Stimulated activated CD4-positive, alpha-beta T cell treated with anti-CD3 and anti-CD28 coated beads, TNF-alpha, amount 100 ng/mL, for 1 hour (primary cell): ENCODE data around the gene EIF4E.

Experiments
- DNase-seq, 3 donors: peaks; one replicate each; pipeline ENCODE4 v3.0.0-alpha.2; 2020; ENCODE audit warnings: low read depth in 3 of 3, low spot score in 1 of 3

Gene EIF4E, protein sequence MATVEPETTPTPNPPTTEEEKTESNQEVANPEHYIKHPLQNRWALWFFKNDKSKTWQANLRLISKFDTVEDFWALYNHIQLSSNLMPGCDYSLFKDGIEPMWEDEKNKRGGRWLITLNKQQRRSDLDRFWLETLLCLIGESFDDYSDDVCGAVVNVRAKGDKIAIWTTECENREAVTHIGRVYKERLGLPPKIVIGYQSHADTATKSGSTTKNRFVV

DNA sequence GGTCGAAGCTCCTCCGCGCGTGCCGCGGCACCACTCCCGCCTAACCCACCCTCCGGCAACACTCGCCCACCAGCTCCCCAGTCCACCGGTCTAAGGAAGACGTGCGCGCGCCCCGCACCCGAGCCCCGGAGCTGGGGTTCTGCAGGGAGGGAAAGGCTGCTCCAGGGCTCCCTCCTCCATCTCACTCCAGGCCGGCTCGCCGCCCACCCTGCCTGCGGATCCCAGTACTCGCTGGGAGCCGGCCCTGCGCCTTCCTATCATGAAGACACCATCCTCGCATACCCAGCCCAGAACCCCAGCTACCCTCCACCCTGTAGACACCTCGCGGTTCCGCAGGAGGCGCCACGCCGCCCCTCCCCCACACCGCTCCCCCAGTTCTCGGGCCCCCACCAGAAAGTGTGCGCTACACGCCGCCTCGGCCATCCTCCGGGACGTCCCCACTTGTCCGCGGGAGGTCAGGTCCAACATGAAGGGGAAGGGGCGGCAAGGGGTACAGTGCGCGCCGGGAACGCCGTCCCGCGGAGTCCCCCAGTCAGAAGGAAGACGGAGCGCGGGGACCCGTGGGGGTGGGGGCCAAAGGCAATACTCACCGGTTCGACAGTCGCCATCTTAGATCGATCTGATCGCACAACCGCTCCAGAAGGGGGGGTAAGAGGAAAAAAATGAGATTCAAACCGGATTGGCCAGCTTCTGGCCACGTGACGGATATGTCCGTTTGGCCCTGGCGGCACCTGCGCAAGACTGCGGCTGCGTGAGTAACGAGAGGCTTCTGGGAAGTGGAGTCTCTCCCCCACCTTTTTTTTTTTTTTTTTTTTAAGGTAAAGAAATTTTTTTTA, at the start of gene EIF4E:
EIF4E (minus strand) TSS at position 629 of the 836 bp plus-strand sequence; CDS start at position 608, 21 bp downstream.
- DNase-seq: peak; percentile 82 to 94 (median 93)

GRCh38 chr4:98977557-98977956, 48.6 kb upstream of the EIF4E start:
- DNase-seq: no peak

DNA sequence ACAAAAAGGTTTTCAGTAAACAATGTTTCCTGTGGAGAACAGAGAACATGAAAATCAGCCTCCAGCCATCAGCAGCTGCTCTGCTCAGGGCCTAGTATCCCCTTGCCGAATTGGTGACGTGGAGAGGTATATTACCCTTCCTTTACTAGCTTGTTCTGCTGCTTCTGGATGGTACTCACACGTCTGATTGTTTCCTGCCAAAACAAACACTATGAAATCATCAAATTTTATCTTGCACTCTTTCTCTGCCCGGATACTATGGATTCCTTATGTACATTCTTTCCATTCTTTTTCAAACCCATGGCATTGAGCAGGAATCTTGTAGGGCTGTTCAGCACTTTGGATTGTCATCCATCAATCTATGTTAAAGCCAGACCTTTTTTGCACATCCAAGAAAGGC, 47.8 kb upstream of the EIF4E start:
- no peak for DNase-seq

DNA sequence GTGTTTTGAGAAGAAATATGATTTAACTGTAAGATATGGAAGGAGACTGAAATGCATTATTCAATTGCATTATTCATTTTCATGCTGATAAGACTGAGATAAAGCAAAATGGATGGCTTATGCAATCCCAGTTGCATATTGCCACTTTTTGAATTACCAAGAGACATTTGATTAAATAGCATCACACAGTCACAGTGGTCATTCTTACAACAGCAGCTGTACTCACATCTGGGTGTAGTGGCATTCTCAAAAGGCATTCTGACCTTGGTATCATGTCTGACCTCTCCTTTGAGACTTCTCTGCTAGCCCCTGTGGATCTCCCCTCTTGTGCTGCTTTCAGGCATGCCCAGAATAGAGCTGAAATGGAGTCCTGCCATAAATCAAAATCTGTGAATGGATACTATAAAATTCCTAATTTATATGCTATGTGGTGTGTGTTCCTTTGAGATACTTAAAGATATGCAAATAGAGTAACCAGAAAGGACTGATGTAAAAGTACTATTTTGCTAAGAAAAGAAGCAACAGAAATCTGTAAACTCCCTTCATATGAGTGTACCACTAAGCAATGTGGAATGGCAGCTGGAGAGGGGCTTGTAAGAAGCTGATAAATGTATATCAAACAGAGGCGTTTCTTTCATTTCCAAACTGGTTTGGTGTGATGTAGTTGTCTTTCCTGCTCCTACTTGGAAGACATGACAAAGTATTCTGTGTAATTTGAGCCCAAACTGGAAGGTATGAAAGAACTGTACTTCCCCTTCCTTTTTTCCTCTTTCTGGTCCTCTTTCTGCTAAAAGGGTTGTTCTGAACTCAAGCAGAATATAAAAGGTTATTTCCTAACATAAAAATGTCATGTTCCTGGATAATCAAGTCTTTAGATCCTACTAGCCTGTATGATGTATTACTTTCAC, 41.2 kb upstream of the EIF4E start:
- no peak for DNase-seq

DNA sequence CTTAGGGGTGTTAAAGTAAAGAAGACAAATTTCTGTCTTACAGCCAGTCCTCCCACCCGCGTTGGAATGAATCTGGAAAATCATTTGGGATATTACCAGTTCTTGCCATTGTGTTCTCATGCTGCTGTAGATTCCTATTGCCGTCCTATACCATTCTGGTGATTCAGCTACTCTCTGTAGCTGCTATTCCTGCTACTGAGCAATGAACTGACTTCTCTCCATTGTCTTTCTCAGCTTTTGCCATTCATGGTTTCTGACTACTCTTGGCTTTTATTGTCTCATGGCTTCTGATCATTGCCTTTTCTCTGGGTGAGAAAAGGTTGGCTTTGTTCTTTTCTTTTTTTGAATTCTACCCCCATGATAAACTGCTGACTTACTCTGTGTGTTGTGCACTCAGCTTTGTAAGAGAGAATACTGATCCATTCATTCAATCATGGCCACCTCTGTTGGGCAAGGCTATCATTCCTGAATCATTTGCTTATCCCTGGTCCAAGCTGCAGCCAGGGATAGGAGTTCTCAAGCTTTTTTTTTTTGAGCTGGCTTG, 38.9 kb upstream of the EIF4E start:
- no peak for DNase-seq

- no peak for DNase-seq
Observed at GRCh38 chr4:98966926-98967325, 38.0 kb upstream of the EIF4E start.

DNA sequence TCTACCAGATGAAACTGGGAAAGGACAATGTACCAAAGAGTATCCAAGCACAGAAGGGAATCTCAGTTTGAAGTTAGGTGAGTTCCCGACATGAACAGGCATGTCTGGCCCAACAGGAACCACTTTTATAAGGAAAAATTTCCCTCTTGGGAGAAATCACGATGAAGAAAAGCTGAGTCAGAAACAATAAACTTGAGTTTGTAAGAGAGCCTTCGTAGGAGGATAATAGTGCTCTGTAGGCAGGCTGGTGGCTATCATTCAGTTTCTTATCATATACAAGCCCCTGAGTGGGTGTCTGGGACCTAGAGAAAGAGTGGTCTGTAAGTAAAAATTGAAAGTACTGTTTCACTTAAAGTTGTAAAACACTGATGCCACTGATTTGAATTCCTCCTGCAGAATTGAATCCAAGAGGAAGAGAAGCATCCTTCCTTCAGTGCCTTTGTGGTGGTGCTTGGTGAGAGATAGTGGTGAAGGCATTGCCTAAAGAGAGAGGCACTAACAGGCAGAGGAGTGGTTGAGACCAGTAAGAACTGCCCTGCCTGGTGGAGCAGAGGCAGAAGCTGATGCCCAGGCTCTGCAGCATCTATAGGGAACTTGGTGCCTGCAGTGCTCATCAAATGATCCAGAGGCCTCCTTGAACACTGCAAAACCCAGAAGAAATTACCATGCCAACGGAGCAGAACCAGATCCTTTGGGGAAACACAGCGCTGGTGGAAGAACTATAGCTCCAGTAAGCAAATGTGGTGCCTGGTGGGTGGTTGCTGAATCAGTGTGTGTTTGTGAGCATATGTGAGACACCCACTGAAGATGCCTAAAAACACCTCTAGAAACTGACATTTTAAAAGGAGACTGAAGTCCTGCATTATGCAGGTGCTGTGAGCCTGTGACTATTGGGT, 34.9 kb upstream of the EIF4E start:
- DNase-seq: no peak

- DNase-seq: no peak
Observed at GRCh38 chr4:98961770-98962169, 32.8 kb upstream of the EIF4E start.

GRCh38 chr4:98959411-98959810, 30.5 kb upstream of the EIF4E start:
- no peak for DNase-seq

DNA sequence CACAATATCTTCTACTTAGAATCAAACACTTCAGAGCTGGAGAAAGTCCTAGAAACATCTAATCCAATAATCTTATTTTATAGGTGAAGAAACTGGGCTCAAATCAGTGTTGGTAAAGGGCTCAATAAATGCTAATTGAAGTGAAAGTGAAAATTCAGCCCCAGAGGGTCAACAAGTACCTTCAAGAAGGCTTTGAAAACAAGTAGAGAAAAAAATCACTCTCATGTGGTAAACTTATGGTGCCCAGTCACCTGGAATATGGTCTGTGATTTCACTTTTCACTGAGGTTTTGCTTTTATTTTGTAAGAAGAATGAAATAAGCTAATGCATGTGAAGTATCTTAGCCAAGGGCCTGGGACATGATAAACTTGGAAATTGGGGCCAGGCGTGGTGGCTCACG, 29.1 kb upstream of the EIF4E start:
- no peak for DNase-seq

- DNase-seq: no peak
Observed at GRCh38 chr4:98955229-98955628, 26.3 kb upstream of the EIF4E start.

- no peak for DNase-seq
Observed at GRCh38 chr4:98951710-98952109, 22.8 kb upstream of the EIF4E start.

- DNase-seq: no peak
Observed at GRCh38 chr4:98950925-98951324, 22.0 kb upstream of the EIF4E start.

DNA sequence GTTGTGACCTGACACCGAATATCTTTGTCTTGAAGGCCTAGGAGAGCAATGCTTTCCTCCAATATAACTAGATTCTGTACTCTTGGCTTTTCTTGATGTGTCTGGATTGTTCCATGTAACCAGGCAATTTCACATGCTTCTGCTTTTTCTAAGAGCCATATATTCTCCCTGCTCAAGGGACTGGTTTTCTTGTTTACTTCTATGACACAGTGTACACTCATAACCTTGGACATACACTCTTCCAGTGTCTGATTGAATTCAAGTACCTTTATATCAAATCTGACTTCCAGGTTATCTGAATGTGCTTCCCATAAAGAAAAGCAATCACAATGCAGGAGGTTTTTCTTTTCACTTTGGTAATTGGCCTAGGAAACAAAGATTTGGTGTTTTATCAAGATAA, 17.4 kb upstream of the EIF4E start:
- no peak for DNase-seq

- no peak for DNase-seq
Observed at GRCh38 chr4:98945297-98945850, 16.4 kb upstream of the EIF4E start.

GRCh38 chr4:98939892-98940298, 11.0 kb upstream of the EIF4E start:
- DNase-seq: no peak

- DNase-seq: no peak
Observed at GRCh38 chr4:98939438-98939837, 10.5 kb upstream of the EIF4E start.

- no peak for DNase-seq
Observed at GRCh38 chr4:98937986-98938720, 9.2 kb upstream of the EIF4E start.

- no peak for DNase-seq
Observed at GRCh38 chr4:98935633-98936032, 6.7 kb upstream of the EIF4E start.
